Transverse colon (tissue), 1 donor: ENCODE measurements around the gene NCK2.

Experiments
- EP300 ChIP-seq: sonication (generic); formaldehyde crosslinking; IDR thresholded peaks from one replicate; pipeline ENCODE4 v1.6.1; 2017; ENCODE audit warnings: antibody characterized with exemption, low read depth
- POLR2A ChIP-seq: fragments of 450-650 bp; IDR thresholded peaks from one replicate; pipeline ENCODE4 v1.6.1; 2016; ENCODE audit warnings: antibody characterized with exemption, mild to moderate bottlenecking, moderate library complexity

GRCh38 chr2:105862843-105863242, 118.1 kb downstream of the NCK2 start:
- no peak for TF ChIP-seq POLR2A
- TF ChIP-seq EP300: no peak
